Keratinocyte (primary cell): ENCODE measurements around the gene EIF3I.

Experiments used
- EZH2 ChIP-seq: IDR thresholded peaks from one replicate; pipeline ENCODE4 v1.6.1; 2012; ENCODE audit warnings: inconsistent platforms, mild to moderate bottlenecking, low read length, moderate library complexity
- TF ChIP-seq, protein P1 (sequence below), 3 experiments: IDR thresholded peaks in 1 of 3; conservative IDR thresholded peaks in 1 of 3; optimal IDR thresholded peaks in 1 of 3; 2 replicates in 2 of 3; 3 replicates in 1 of 3; pipeline versions ENCODE3 to v1.5.1; 2011; ENCODE audit warnings: low read length in 3 of 3, mild to moderate bottlenecking in 3 of 3, moderate library complexity in 2 of 3, control low read depth in 1 of 3, inconsistent platforms in 1 of 3; ENCODE audit not compliant: insufficient read depth in 2 of 3; ENCODE audit errors: extremely low read depth in 1 of 3

DNA sequence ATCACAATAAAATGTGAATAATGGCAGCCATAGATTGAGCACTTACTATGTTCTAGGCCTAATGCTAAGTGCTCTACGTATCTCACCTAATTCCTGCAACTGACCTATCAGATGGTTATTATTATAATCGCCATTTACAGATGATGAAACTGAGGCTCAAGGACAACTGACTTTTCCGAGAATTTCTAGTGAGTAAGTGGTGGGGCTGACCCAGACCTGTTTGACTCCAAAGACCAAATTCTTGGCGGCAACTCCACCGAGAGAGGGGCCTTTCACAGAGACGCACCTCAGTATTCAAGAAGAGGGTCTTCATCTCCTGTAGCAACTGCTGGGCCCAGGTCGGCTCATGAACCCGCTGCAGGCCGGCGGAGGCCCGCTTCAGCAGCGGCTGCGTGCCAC lies 627 bp upstream of the EIF3I start:
- TF ChIP-seq, protein P1, sequence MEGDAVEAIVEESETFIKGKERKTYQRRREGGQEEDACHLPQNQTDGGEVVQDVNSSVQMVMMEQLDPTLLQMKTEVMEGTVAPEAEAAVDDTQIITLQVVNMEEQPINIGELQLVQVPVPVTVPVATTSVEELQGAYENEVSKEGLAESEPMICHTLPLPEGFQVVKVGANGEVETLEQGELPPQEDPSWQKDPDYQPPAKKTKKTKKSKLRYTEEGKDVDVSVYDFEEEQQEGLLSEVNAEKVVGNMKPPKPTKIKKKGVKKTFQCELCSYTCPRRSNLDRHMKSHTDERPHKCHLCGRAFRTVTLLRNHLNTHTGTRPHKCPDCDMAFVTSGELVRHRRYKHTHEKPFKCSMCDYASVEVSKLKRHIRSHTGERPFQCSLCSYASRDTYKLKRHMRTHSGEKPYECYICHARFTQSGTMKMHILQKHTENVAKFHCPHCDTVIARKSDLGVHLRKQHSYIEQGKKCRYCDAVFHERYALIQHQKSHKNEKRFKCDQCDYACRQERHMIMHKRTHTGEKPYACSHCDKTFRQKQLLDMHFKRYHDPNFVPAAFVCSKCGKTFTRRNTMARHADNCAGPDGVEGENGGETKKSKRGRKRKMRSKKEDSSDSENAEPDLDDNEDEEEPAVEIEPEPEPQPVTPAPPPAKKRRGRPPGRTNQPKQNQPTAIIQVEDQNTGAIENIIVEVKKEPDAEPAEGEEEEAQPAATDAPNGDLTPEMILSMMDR (optimal IDR thresholded peaks at IDR 0.05 in 1 of 3, IDR thresholded peaks at IDR 0.05 in 1 of 3, conservative IDR thresholded peaks at IDR 0.05 in 1 of 3; ENCODE audit: extremely low read depth in 1 of 3, insufficient read depth in 2 of 3, low read length in 3 of 3) = no peak
- no peak for TF ChIP-seq EZH2
